H9 (cell line): Measurements from ENCODE around the gene FKBP8. TPM values are rescaled to one million over a fixed set of nuclear protein-coding genes. Genes with fewer than 3 reads are reported as not detected.

Source experiments
- DNase-seq: peaks from one replicate; pipeline ENCODE4 v3.0.0-alpha.2; 2017
- H2AFZ ChIP-seq: one replicate; pipeline ENCODE4 v1.6.1; 2013; ENCODE audit warnings: mild to moderate bottlenecking, low read length, control low read depth, moderate library complexity
- H2AK5ac ChIP-seq: 2 replicates; pipeline ENCODE4 v1.6.1; 2013; ENCODE audit warnings: low read length, control low read depth, mixed read lengths; ENCODE audit not compliant: insufficient read length
- H2BK120ac ChIP-seq: one replicate; pipeline ENCODE4 v1.6.1; 2013; ENCODE audit warnings: low read depth, mild to moderate bottlenecking, low read length, control low read depth, inconsistent platforms; ENCODE audit not compliant: poor library complexity, severe bottlenecking
- H2BK12ac ChIP-seq: 2 replicates; pipeline ENCODE4 v1.6.1; 2013; ENCODE audit warnings: low read length, control low read depth, mixed read lengths, low read depth; ENCODE audit not compliant: insufficient read length
- H2BK15ac ChIP-seq: 2 replicates; pipeline ENCODE4 v1.6.1; 2013; ENCODE audit warnings: low read depth, low read length, control low read depth
- H2BK20ac ChIP-seq: one replicate; pipeline ENCODE4 v1.6.1; 2013; ENCODE audit warnings: low read depth, mild to moderate bottlenecking, low read length, control low read depth, inconsistent platforms; ENCODE audit not compliant: poor library complexity, severe bottlenecking
- H2BK5ac ChIP-seq: 2 replicates; pipeline ENCODE4 v1.6.1; 2013; ENCODE audit warnings: low read length, control low read depth, mixed read lengths; ENCODE audit not compliant: insufficient read length
- H3K14ac ChIP-seq: 2 replicates; pipeline ENCODE4 v1.6.1; 2013; ENCODE audit warnings: low read length, control low read depth; ENCODE audit not compliant: insufficient read depth
- H3K18ac ChIP-seq: 2 replicates; pipeline ENCODE4 v1.6.1; 2013; ENCODE audit warnings: low read depth, mild to moderate bottlenecking, mixed read lengths, low read length, control low read depth; ENCODE audit not compliant: insufficient read length
- H3K23ac ChIP-seq: 2 replicates; pipeline ENCODE4 v1.6.1; 2013; ENCODE audit warnings: low read length, control low read depth, mixed read lengths, low read depth; ENCODE audit not compliant: insufficient read length
- H3K23me2 ChIP-seq: 2 replicates; pipeline ENCODE4 v1.6.1; 2013; ENCODE audit warnings: low read depth, mild to moderate bottlenecking, mixed read lengths, low read length, control low read depth; ENCODE audit not compliant: insufficient read length, poor library complexity, severe bottlenecking
- H3K27ac ChIP-seq: 2 replicates; pipeline ENCODE4 v1.5.1; 2013; ENCODE audit warnings: low read length, control low read depth, mixed read lengths, low read depth; ENCODE audit not compliant: insufficient read length
- H3K27me3 ChIP-seq: 2 replicates; pipeline ENCODE4 v1.6.1; 2013; ENCODE audit warnings: low read length, control low read depth, inconsistent platforms; ENCODE audit not compliant: insufficient read depth
- H3K4ac ChIP-seq: 2 replicates; pipeline ENCODE4 v1.6.1; 2013; ENCODE audit warnings: low read depth, mild to moderate bottlenecking, control low read depth, inconsistent platforms, low read length, moderate library complexity
- H3K4me1 ChIP-seq: 2 replicates; pipeline ENCODE4 v1.6.1; 2013; ENCODE audit warnings: low read length, control low read depth, inconsistent platforms; ENCODE audit not compliant: insufficient read depth
- H3K4me2 ChIP-seq: 2 replicates; pipeline ENCODE4 v1.6.1; 2013; ENCODE audit warnings: low read length, control low read depth, mixed read lengths; ENCODE audit not compliant: insufficient read length, insufficient read depth
- H3K56ac ChIP-seq: 2 replicates; pipeline ENCODE4 v1.6.1; 2013; ENCODE audit warnings: low read depth, mild to moderate bottlenecking, mixed read lengths, low read length, control low read depth; ENCODE audit not compliant: insufficient read length
- H3K79me1 ChIP-seq: 2 replicates; pipeline ENCODE4 v1.6.1; 2013; ENCODE audit warnings: low read depth, mild to moderate bottlenecking, moderate library complexity, low read length, control low read depth, inconsistent platforms; ENCODE audit not compliant: insufficient read depth, poor library complexity, severe bottlenecking
- H3K79me2 ChIP-seq: 2 replicates; pipeline ENCODE4 v1.6.1; 2013; ENCODE audit warnings: low read length, control low read depth, inconsistent platforms; ENCODE audit not compliant: insufficient read depth
- H3K9ac ChIP-seq: 2 replicates; pipeline ENCODE4 v1.6.1; 2013; ENCODE audit warnings: low read length, control low read depth, mixed read lengths; ENCODE audit not compliant: insufficient read length; ENCODE audit errors: extremely low read depth
- H3K9me3 ChIP-seq: one replicate; pipeline ENCODE4 v1.6.1; 2013; ENCODE audit warnings: low read depth, low read length, inconsistent platforms; ENCODE audit not compliant: control insufficient read depth
- H3T11ph ChIP-seq: one replicate; pipeline ENCODE4 v1.6.1; 2013; ENCODE audit warnings: mild to moderate bottlenecking, low read length, control low read depth, inconsistent platforms
- H4K20me1 ChIP-seq: one replicate; pipeline ENCODE4 v1.6.1; 2013; ENCODE audit not compliant: control insufficient read depth, insufficient read length, insufficient read depth
- H4K5ac ChIP-seq: 2 replicates; pipeline ENCODE4 v1.6.1; 2013; ENCODE audit warnings: low read depth, mild to moderate bottlenecking, mixed read lengths, low read length, control low read depth; ENCODE audit not compliant: insufficient read length
- H4K8ac ChIP-seq: replicated peaks from 2 replicates; pipeline ENCODE4 v1.6.1; 2013; ENCODE audit warnings: low read length, control low read depth, mixed read lengths, low read depth; ENCODE audit not compliant: insufficient read length
- H4K91ac ChIP-seq: 2 replicates; pipeline ENCODE4 v1.6.1; 2013; ENCODE audit warnings: low read depth, mild to moderate bottlenecking, moderate library complexity, mixed read lengths, low read length, control low read depth; ENCODE audit not compliant: insufficient read length
- H3K27ac Mint-ChIP-seq, 3 experiments: 2 replicates in 2 of 3; 3 replicates in 1 of 3; pipeline ENCODE4 v1.8.0; 2020 to 2021; ENCODE audit warnings: mixed read lengths in 3 of 3, mild to moderate bottlenecking in 1 of 3, moderate library complexity in 1 of 3
- H3K27me3 Mint-ChIP-seq: 2 replicates; pipeline ENCODE4 v1.8.0; 2021; ENCODE audit warnings: low read depth, mild to moderate bottlenecking, moderate library complexity, mixed read lengths
- H3K36me3 Mint-ChIP-seq, 3 experiments: 2 replicates in 2 of 3; 3 replicates in 1 of 3; pipeline ENCODE4 v1.8.0; 2020 to 2021; ENCODE audit warnings: low read depth in 3 of 3, mixed read lengths in 3 of 3; ENCODE audit not compliant: insufficient read depth in 1 of 3
- H3K4me1 Mint-ChIP-seq, 2 experiments: 2 replicates each; pipeline ENCODE4 v1.8.0; 2020; ENCODE audit warnings: mixed read lengths in 2 of 2
- H3K4me3 Mint-ChIP-seq, 2 experiments: 2 replicates in 1 of 2; 3 replicates in 1 of 2; pipeline ENCODE4 v1.8.0; 2020 to 2021; ENCODE audit warnings: mild to moderate bottlenecking in 2 of 2, mixed read lengths in 2 of 2, moderate library complexity in 1 of 2
- H3K9me3 Mint-ChIP-seq, 2 experiments: 2 replicates in 1 of 2; 3 replicates in 1 of 2; pipeline ENCODE4 v1.8.0; 2020; ENCODE audit warnings: mild to moderate bottlenecking in 2 of 2, mixed read lengths in 2 of 2, moderate library complexity in 1 of 2
- CTCF ChIP-seq: fragments of 200-600 bp; sonication (generic); conservative IDR thresholded peaks from 3 replicates; pipeline ENCODE4 v1.8.0; 2021; ENCODE audit warnings: antibody characterized with exemption, mild to moderate bottlenecking
- WGBS: extraction: QIAGEN DNeasy Blood & Tissue Kit; methylation state at CpG from one replicate; pipeline ENCODE4 v1.1.7; 2013; ENCODE audit warnings: missing lambda C conversion rate, low lambda C conversion rate, mixed read lengths; ENCODE audit not compliant: insufficient read length; ENCODE audit errors: extremely low coverage; 5-methylcytosine and 5-hydroxymethylcytosine counted together
- total RNA-seq: library from RNA; stranded (reverse); gene quantifications from 2 replicates; pipeline ENCODE4 v1.2.1, GENCODE V29; 2021

Gene FKBP8
- total RNA-seq, 1 experiment from 2014 or later, result 308 TPM

- H3K79me2 ChIP-seq, result peaks cover 11% of the 10 kb centered on the region; the same call in 1 of the 2 replicates
- H3K4me3 Mint-ChIP-seq, result peak overlapping the region; percentile 92 to 96
- H3K4me1 ChIP-seq, result peaks cover 3% of the 10 kb centered on the region; the same call in 1 of the 2 replicates
- H3T11ph ChIP-seq, result no peak overlapping the region
- H3K4me1 Mint-ChIP-seq, result peaks cover 13% of the 10 kb centered on the region in 2 experiments
- H2BK20ac ChIP-seq, result no peak overlapping the region
- no peaks in the 10 kb centered on the region for H3K9me3 ChIP-seq
- H3K4ac ChIP-seq, result no peak overlapping the region
- TF ChIP-seq CTCF, result no peak
- no peak overlapping the region for H3K9ac ChIP-seq
- H3K23ac ChIP-seq, result no peak overlapping the region
- H4K5ac ChIP-seq, result no peak overlapping the region
- H3K27me3 ChIP-seq, result no peaks in the 10 kb centered on the region
- H3K56ac ChIP-seq, result no peak overlapping the region
- no peaks in the 10 kb centered on the region for H3K27me3 Mint-ChIP-seq
- no peak overlapping the region for H4K91ac ChIP-seq
- peak overlapping the region; percentile 99 for H3K4me2 ChIP-seq
- H3K27ac Mint-ChIP-seq, result peak overlapping the region; percentile 48 to 96 (median 55); a peak in 4 of 7 replicates
- H2BK120ac ChIP-seq, result no peak overlapping the region
- no CpG with 5 or more reads among the region's 51 CpGs for WGBS
- H2AK5ac ChIP-seq, result no peak overlapping the region
- peak; percentile 100 for DNase-seq
- H3K27ac ChIP-seq, result no peak overlapping the region
- no peaks in the 10 kb centered on the region for H3K36me3 Mint-ChIP-seq
- peaks cover 12% of the 10 kb centered on the region for H3K23me2 ChIP-seq
- H3K18ac ChIP-seq, result peak overlapping the region; percentile 37
- H3K79me1 ChIP-seq, result peaks cover 4% of the 10 kb centered on the region
- H2BK12ac ChIP-seq, result no peak overlapping the region
- H3K9me3 Mint-ChIP-seq, result no peaks in the 10 kb centered on the region
- no peaks in the 10 kb centered on the region for H4K20me1 ChIP-seq
- no peak overlapping the region for H4K8ac ChIP-seq
- no peak overlapping the region for H2BK5ac ChIP-seq
- no peak overlapping the region for H3K14ac ChIP-seq
- no peak overlapping the region for H2BK15ac ChIP-seq
- H2AFZ ChIP-seq, result no peak overlapping the region
Observed at GRCh38 chr19:18522124-18522861, 21.1 kb downstream of the FKBP8 start.
